OCI-LY7 (cell line): Measurements from ENCODE around the gene PPM1F. TPM values are rescaled to one million over a fixed set of nuclear protein-coding genes. Genes with fewer than 3 reads are reported as not detected.

Source experiments
- BruUV-seq: library from RNA; stranded (reverse); fragments of 400-500 nt; replicated peaks from 2 replicates; lab custom pipeline; 2021; lab: Mats Ljungman, UMichigan
- CTCF ChIA-PET: fragments of 300-600 bp; sonication (Branson Sonifier 250); formaldehyde crosslinking; loops from one replicate; lab custom pipeline; 2022; ENCODE audit warnings: antibody characterized with exemption; ENCODE audit not compliant: unreplicated experiment; lab: Charles Lee
- POLR2A ChIA-PET: fragments of 300-600 bp; sonication (Branson Sonifier 250); formaldehyde crosslinking; loops from one replicate; lab custom pipeline; 2022; ENCODE audit warnings: antibody characterized with exemption; lab: Charles Lee
- DNase-seq: peaks from one replicate; pipeline ENCODE4 v3.0.0-alpha.2; 2015; ENCODE audit warnings: low spot score
- H2AFZ ChIP-seq: fragments of 200-600 bp; sonication (generic), shearing (Covaris generic); 2 replicates; pipeline ENCODE4 v1.6.1; 2014; ENCODE audit warnings: mild to moderate bottlenecking, antibody characterized with exemption, low read length, moderate library complexity
- H3K27ac ChIP-seq: fragments of 200-600 bp; sonication (generic); 2 replicates; pipeline ENCODE4 v1.5.1; 2014; ENCODE audit warnings: mixed run types, low read depth, mild to moderate bottlenecking, moderate library complexity, low read length, inconsistent platforms; ENCODE audit not compliant: poor library complexity, severe bottlenecking
- H3K36me3 ChIP-seq: fragments of 200-600 bp; sonication (generic); 2 replicates; pipeline ENCODE4 v1.6.1; 2014; ENCODE audit warnings: mild to moderate bottlenecking, antibody characterized with exemption, low read length, moderate library complexity, mixed read lengths; ENCODE audit not compliant: insufficient read depth
- H3K4me1 ChIP-seq: fragments of 200-600 bp; sonication (generic); 2 replicates; pipeline ENCODE4 v1.5.1; 2014; ENCODE audit warnings: mild to moderate bottlenecking, low read length; ENCODE audit not compliant: insufficient read depth, poor library complexity, severe bottlenecking
- H3K4me2 ChIP-seq: fragments of 200-600 bp; sonication (generic); 2 replicates; pipeline ENCODE4 v1.6.1; 2014; ENCODE audit warnings: mild to moderate bottlenecking, low read length
- H3K4me3 ChIP-seq: fragments of 200-600 bp; sonication (generic); 2 replicates; pipeline ENCODE4 v1.5.1; 2014; ENCODE audit warnings: mild to moderate bottlenecking, low read depth, low read length; ENCODE audit not compliant: poor library complexity, severe bottlenecking
- H3K79me2 ChIP-seq: fragments of 200-600 bp; sonication (generic); 2 replicates; pipeline ENCODE4 v1.6.1; 2016; ENCODE audit warnings: low read depth, mild to moderate bottlenecking, low read length, moderate library complexity, mixed read lengths; ENCODE audit not compliant: insufficient read depth
- H3K9me2 ChIP-seq: fragments of 200-600 bp; sonication (generic); 2 replicates; pipeline ENCODE4 v1.6.1; 2016; ENCODE audit warnings: mild to moderate bottlenecking, low read length, mixed read lengths; ENCODE audit not compliant: insufficient read depth
- H3K9me3 ChIP-seq: fragments of 200-600 bp; sonication (generic); 2 replicates; pipeline ENCODE4 v1.6.1; 2014; ENCODE audit warnings: mild to moderate bottlenecking, mixed run types, low read length, mixed read lengths
- H4K20me1 ChIP-seq: fragments of 200-600 bp; sonication (generic); 2 replicates; pipeline ENCODE4 v1.6.1; 2014; ENCODE audit warnings: mild to moderate bottlenecking, antibody characterized with exemption, low read length, moderate library complexity, mixed read lengths; ENCODE audit not compliant: insufficient read depth
- EZH2phosphoT487 ChIP-seq: fragments of 200-600 bp; sonication (generic); IDR thresholded peaks from 2 replicates; pipeline ENCODE4 v1.6.1; 2018; ENCODE audit warnings: low read depth, borderline replicate concordance, mild to moderate bottlenecking, mixed run types, antibody characterized with exemption, low read length, moderate library complexity, mixed read lengths
- intact Hi-C: fragments of 100-400 bp; cut with micrococcal nuclease; formaldehyde crosslinking; loops from one replicate; pipeline ENCODE4 v1.10.0; 2022; ENCODE audit not compliant: unreplicated experiment
- total RNA-seq, 2 experiments: library from RNA; depleted of rRNA in 1 of 2; stranded (reverse); fragments of >200 nt in 1 of 2; shearing (Covaris generic) in 1 of 2; gene quantifications; 2 replicates each; pipeline ENCODE4 v1.2.3, GENCODE V29; 2014 to 2022
- TF ChIP-seq, protein P1 (sequence below): fragments of 200-600 bp; sonication (generic); conservative IDR thresholded peaks from 2 replicates; pipeline ENCODE4 v1.5.1; 2014; ENCODE audit warnings: mild to moderate bottlenecking, antibody characterized with exemption, low read length, moderate library complexity, mixed read lengths

Gene PPM1F
- total RNA-seq, 2 experiments from 2014 or later, result 21.7 to 27.2 TPM

DNA sequence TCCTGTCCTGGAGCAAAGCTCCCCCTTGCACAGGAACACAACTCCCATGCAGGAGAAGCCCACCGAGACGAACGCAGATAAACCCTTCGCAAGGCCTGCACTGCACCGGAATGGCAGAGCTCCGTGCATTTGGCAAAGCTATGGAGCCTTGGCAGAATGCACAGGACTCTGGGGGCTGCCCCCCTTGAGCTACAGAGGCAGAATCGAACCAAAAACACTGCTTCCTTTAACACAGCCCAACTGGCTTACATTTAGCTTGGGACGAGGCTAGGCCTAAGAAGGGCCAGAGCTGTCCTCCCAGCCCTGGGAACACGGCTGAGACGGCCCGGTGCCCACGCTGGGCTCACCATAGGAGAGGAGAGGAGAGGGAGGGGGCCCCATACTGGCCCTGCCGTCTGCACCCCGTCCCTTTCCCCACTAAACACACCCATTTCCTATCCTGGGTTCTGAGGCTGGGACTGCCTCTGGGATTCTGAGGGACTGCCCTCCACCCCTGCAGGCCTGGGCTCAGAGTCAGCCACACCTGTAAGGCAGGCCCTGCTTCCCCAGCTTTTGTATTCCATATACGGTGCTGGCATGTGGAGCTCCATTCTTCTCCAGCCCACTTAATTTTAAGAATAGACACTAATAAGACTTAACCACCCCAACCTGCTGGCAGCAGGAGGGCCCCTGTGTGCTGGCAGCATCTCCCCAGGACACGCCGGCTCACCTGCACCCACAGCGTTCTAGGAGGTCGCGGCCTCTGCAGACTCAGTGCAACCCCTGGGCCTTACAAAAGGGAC is 32.9 kb downstream of the PPM1F start:
- intact Hi-C loops, result no loop called here
- H3K9me3 ChIP-seq, result no peaks in the 10 kb centered on the region
- CTCF ChIA-PET, result no interaction called here
- H3K4me3 ChIP-seq, result no peak overlapping the region
- POLR2A ChIA-PET, result interaction anchor here (0.6 kb wide), 1 partner anchor 227 kb away, joined by 3 read pairs; no protein-coding TSS in a partner anchor
- H2AFZ ChIP-seq, result no peak overlapping the region
- H3K36me3 ChIP-seq, result no peaks in the 10 kb centered on the region
- no peak overlapping the region for H3K27ac ChIP-seq
- H3K9me2 ChIP-seq, result no peaks in the 10 kb centered on the region
- H3K4me2 ChIP-seq, result no peak overlapping the region
- DNase-seq, result no peak
- no TSS peak for BruUV-seq
- TF ChIP-seq EZH2phosphoT487, result no peak
- TF ChIP-seq, protein P1, sequence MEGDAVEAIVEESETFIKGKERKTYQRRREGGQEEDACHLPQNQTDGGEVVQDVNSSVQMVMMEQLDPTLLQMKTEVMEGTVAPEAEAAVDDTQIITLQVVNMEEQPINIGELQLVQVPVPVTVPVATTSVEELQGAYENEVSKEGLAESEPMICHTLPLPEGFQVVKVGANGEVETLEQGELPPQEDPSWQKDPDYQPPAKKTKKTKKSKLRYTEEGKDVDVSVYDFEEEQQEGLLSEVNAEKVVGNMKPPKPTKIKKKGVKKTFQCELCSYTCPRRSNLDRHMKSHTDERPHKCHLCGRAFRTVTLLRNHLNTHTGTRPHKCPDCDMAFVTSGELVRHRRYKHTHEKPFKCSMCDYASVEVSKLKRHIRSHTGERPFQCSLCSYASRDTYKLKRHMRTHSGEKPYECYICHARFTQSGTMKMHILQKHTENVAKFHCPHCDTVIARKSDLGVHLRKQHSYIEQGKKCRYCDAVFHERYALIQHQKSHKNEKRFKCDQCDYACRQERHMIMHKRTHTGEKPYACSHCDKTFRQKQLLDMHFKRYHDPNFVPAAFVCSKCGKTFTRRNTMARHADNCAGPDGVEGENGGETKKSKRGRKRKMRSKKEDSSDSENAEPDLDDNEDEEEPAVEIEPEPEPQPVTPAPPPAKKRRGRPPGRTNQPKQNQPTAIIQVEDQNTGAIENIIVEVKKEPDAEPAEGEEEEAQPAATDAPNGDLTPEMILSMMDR, result no peak
- no peaks in the 10 kb centered on the region for H3K4me1 ChIP-seq
- no peaks in the 10 kb centered on the region for H4K20me1 ChIP-seq
- no peaks in the 10 kb centered on the region for H3K79me2 ChIP-seq

DNA sequence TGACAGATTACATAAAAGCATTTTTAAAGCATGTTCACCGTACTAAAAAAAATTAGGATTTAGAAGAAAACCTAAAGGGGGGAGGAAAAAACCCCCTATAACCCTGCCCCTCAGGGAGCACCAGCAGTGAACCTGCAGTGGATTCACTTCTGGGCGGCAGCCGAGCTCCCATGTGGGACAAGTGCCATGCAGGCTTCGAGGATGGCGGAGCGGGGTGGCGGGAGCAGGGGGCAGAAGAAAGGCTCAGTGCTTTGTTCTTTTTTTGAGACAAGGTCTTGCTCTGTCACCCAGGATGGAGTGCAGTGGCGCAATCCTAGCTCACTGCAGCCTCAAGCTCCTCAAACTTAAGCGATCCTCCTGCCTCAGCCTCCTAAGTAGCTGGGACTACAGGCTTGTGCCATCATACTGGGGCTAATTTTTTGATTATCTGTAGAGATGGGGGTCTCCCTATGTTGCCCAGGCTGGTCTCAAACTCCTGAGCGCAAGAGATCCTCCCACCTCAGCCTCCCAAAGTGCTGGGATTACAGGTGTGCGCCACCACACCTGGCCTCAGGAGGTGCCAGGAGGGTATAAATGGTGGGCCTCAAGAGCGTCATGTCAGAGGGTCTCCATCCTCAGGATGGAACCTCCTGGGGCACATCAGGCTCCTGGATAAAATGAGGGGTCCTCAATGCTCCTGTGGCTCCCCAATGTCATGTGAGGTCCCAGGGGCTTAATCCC is 34.0 kb downstream of the PPM1F start:
- no peak for DNase-seq
- H3K4me1 ChIP-seq, result no peaks in the 10 kb centered on the region
- no TSS peak for BruUV-seq
- ChIA-PET CTCF (no interaction called here), POLR2A (no interaction called here)
- intact Hi-C loops, result no loop called here
- H3K27ac ChIP-seq, result no peak overlapping the region
- H3K9me2 ChIP-seq, result no peaks in the 10 kb centered on the region
- no peaks in the 10 kb centered on the region for H4K20me1 ChIP-seq
- no peak for TF ChIP-seq EZH2phosphoT487
- TF ChIP-seq, protein P1, result no peak
- no peak overlapping the region for H3K4me3 ChIP-seq
- no peaks in the 10 kb centered on the region for H3K9me3 ChIP-seq
- no peaks in the 10 kb centered on the region for H3K36me3 ChIP-seq
- H3K79me2 ChIP-seq, result no peaks in the 10 kb centered on the region
- H3K4me2 ChIP-seq, result no peak overlapping the region
- H2AFZ ChIP-seq, result no peak overlapping the region

DNA sequence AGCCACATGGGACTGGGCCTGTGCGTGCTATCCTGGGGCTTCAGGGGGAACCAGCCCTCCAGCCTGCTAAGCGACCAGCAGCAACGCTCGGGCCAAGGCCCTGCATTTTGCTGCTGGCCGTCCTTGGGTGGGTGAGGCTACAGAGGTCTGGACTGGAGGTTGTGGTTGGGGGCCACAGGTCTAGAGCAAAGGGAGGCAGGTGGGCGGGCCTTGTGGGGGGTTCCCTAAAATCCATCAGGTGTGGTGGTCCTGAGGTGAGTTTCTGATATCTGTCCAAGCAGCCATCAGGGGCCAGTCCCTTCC is 34.7 kb downstream of the PPM1F start:
- no TSS peak for BruUV-seq
- intact Hi-C loops, result no loop called here
- POLR2A ChIA-PET, result no interaction called here
- Histone ChIP-seq H3K4me2 (no peak overlapping the region), H3K9me2 (no peaks in the 10 kb centered on the region), H3K36me3 (no peaks in the 10 kb centered on the region), H3K79me2 (no peaks in the 10 kb centered on the region), H3K27ac (no peak overlapping the region), H3K9me3 (no peaks in the 10 kb centered on the region), H3K4me1 (no peaks in the 10 kb centered on the region), H3K4me3 (no peak overlapping the region), H2AFZ (no peak overlapping the region), H4K20me1 (no peaks in the 10 kb centered on the region)
- DNase-seq, result no peak
- CTCF ChIA-PET, result no interaction called here
- TF ChIP-seq EZH2phosphoT487, result no peak
- TF ChIP-seq, protein P1, result no peak
